ENCODE results near the gene RAMP1. TPM values are rescaled to one million over a fixed set of nuclear protein-coding genes. Genes with fewer than 3 reads are reported as not detected.

The RAMP1 gene
- total RNA-seq, 2 experiments from 2014 or later: 1.0 to 1.4 TPM

DNA sequence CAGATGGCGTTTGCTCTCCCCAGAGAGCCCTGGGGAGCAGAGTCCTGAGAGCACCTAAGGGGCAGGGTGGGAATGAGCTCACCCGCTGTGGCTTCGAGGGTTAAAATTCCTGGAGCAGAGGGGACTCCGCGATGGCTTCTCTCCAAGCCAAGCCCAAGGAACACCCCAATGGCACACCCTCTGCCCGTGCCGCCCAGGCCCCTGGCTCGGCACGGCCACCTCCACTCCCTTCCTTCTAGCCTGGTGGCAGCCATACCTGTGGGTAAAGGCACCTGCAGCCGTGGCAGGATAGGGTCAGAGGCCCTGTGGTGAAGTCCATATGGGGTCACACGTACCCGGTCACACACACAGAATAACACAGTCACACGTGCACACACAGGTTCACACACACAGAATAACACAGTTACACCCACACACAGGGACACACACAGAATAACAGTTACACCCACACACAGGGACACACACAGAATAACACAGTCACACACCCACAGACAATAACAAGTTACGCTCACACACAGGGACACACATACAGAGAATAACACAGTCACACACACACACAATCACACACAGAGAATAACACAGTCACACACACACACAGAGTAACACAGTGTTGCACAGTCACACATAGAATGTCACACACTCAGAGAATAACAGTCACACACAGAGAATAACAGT lies 50.5 kb downstream of the RAMP1 start:
- ChIA-PET CTCF (no interaction called here), POLR2A (no interaction called here)
- Mint-ChIP-seq H3K27me3 (no peaks in the 10 kb centered on the region), H3K4me1 (ENCODE audit: low read depth) (peaks cover 16% of the 10 kb centered on the region), H3K27ac (no peak overlapping the region), H3K9me3 (peaks cover 15% of the 10 kb centered on the region), H3K36me3 (ENCODE audit: low read depth) (peaks cover 12% of the 10 kb centered on the region), H3K4me3 (no peak overlapping the region)
- intact Hi-C loops (cut with micrococcal nuclease): no loop called here
- ATAC-seq (no peak), DNase-seq (no peak)
- TF ChIP-seq, protein P1, sequence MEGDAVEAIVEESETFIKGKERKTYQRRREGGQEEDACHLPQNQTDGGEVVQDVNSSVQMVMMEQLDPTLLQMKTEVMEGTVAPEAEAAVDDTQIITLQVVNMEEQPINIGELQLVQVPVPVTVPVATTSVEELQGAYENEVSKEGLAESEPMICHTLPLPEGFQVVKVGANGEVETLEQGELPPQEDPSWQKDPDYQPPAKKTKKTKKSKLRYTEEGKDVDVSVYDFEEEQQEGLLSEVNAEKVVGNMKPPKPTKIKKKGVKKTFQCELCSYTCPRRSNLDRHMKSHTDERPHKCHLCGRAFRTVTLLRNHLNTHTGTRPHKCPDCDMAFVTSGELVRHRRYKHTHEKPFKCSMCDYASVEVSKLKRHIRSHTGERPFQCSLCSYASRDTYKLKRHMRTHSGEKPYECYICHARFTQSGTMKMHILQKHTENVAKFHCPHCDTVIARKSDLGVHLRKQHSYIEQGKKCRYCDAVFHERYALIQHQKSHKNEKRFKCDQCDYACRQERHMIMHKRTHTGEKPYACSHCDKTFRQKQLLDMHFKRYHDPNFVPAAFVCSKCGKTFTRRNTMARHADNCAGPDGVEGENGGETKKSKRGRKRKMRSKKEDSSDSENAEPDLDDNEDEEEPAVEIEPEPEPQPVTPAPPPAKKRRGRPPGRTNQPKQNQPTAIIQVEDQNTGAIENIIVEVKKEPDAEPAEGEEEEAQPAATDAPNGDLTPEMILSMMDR (IDR thresholded peaks at IDR 0.05): no peak

DNA sequence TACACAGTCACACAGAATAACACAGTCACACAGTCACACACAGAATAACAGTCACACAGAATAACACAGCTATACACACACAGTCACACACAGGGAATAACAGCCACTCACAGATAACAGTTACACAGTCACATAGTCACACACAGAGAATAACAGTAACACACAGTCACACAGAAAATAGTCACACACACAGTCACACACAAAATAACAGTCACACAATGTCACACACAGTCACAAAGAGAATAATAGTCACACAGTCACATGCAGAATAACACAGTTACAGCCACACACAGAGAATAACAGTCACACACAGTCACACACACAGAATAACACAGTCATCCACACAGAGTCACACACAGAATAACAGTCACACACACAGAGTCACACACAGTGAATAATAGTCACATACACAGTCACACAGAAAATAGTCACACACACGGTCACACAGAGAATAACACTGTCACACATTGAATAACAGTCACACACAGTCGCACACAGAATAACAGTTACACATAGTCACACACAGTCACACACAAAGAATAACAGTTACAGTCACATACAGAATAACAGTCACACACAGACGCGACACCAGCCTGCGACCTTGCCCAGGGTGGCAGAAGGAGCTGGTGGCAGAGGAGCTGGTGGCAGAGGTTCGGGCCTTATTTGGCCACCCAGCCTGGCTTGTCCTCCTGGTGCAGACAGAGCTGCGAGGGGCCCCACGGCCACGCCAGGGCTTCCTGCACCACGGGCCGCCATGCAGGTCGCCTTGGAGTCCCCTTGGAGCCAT lies 51.3 kb downstream of the RAMP1 start:
- CTCF ChIA-PET: no interaction called here
- H3K9me3 Mint-ChIP-seq: peaks cover 13% of the 10 kb centered on the region
- H3K27me3 Mint-ChIP-seq: no peaks in the 10 kb centered on the region
- DNase-seq: no peak
- peaks cover 8% of the 10 kb centered on the region for H3K4me1 Mint-ChIP-seq (ENCODE audit: low read depth)
- TF ChIP-seq, protein P1 (IDR thresholded peaks at IDR 0.05): no peak
- no peak overlapping the region for H3K4me3 Mint-ChIP-seq
- peaks cover 10% of the 10 kb centered on the region for H3K36me3 Mint-ChIP-seq (ENCODE audit: low read depth)
- POLR2A ChIA-PET: no interaction called here
- intact Hi-C loops (cut with micrococcal nuclease): no loop called here
- H3K27ac Mint-ChIP-seq: no peak overlapping the region
- no peak for ATAC-seq

DNA sequence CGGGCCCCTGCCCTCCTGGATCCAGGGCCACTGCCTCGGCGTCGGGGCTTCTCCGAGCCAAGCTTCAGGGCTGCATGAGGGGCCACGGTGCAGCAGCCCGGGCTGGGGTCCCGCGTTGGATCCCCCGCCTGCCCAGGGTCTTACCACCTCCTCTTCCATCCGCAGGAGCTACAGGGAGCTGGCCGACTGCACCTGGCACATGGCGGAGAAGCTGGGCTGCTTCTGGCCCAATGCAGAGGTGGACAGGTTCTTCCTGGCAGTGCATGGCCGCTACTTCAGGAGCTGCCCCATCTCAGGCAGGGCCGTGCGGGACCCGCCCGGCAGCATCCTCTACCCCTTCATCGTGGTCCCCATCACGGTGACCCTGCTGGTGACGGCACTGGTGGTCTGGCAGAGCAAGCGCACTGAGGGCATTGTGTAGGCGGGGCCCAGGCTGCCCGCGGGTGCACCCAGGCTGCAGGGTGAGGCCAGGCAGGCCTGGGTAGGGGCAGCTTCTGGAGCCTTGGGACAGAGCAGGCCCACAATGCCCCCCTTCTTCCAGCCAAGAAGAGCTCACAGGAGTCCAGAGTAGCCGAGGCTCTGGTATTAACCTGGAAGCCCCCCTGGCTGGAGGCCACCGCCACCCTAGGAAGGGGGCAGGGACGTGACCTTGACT lies 52.1 kb downstream of the RAMP1 start:
- DNase-seq: no peak
- intact Hi-C loops (cut with micrococcal nuclease): no loop called here
- H3K4me3 Mint-ChIP-seq: no peak overlapping the region
- H3K4me1 Mint-ChIP-seq (ENCODE audit: low read depth): peaks cover 3% of the 10 kb centered on the region
- H3K27me3 Mint-ChIP-seq: no peaks in the 10 kb centered on the region
- H3K9me3 Mint-ChIP-seq: peaks cover 11% of the 10 kb centered on the region
- ChIA-PET CTCF (no interaction called here), POLR2A (no interaction called here)
- no peak overlapping the region for H3K27ac Mint-ChIP-seq
- ATAC-seq: no peak
- TF ChIP-seq, protein P1 (IDR thresholded peaks at IDR 0.05): no peak
- peaks cover 7% of the 10 kb centered on the region for H3K36me3 Mint-ChIP-seq (ENCODE audit: low read depth)

DNA sequence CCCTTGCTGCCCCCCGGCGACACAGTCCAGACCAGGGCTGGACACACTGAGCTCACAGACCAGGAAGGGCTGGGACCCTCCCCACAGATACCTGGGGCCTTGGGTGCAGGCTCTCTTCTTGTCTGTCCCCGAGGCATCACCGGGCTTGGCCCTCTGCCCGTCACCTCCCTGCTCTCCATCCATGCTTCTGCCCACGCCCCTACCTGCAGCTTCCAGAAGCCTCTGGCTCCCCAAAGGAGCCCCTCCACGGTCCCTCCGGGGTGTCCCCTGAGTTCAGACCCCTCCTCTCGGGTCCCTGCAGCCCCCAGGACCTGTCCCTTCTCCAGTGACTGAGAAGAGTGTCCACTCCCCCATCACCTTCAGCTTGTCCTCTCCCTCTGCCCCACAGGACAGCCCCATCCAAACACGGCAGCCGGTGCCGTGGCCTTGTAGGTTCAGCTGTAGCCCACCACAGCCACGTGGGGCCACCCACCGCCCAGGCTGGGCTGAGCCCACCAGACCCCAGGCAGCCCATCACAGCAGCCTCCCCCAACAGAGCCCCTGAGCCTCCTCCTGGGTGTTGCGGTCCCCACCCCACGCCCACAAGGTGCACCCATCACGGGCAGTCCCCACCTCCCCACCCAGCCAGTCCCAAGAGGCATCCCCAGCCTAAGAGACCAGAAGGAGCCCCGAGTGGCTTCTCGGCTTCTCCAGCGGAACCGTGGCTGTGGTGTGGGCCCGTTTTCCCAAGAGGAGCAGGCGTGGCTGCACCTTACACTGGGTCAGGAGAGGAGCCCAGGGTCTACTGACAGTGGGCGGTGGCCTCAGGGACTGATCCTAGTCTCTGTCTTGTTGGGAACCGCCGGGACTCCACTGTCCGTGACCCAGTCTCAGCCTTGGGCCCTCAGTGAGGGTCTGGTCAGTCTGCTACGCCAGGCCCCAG lies 53.1 kb downstream of the RAMP1 start:
- H3K9me3 Mint-ChIP-seq: peaks cover 4% of the 10 kb centered on the region
- peaks cover under 1% of the 10 kb centered on the region for H3K36me3 Mint-ChIP-seq (ENCODE audit: low read depth)
- no peak for ATAC-seq
- ChIA-PET POLR2A (interaction anchor here (0.5 to 1.1 kb wide), 2 partner anchors 67 to 596 kb away, joined by 3 read pairs; no protein-coding TSS in a partner anchor), CTCF (no interaction called here)
- TF ChIP-seq, protein P1 (IDR thresholded peaks at IDR 0.05): no peak
- H3K4me1 Mint-ChIP-seq (ENCODE audit: low read depth): no peaks in the 10 kb centered on the region
- no peak for DNase-seq
- no peak overlapping the region for H3K27ac Mint-ChIP-seq
- intact Hi-C loops (cut with micrococcal nuclease): no loop called here
- no peak overlapping the region for H3K4me3 Mint-ChIP-seq
- H3K27me3 Mint-ChIP-seq: no peaks in the 10 kb centered on the region
